HFFc6 (cell line): ENCODE measurements around the gene GAREM1. TPM values are rescaled to one million over a fixed set of nuclear protein-coding genes. Genes with fewer than 3 reads are reported as not detected.

Experiments
- DNase-seq: peaks from one replicate; pipeline ENCODE4 v3.0.0-alpha.2; 2018
- H3K27ac Mint-ChIP-seq: 2 replicates; pipeline ENCODE4 v1.8.0; 2020; ENCODE audit warnings: mild to moderate bottlenecking, mixed read lengths
- H3K27me3 Mint-ChIP-seq: 2 replicates; pipeline ENCODE4 v1.8.0; 2021; ENCODE audit warnings: mild to moderate bottlenecking, moderate library complexity, mixed read lengths; ENCODE audit not compliant: insufficient read depth
- H3K36me3 Mint-ChIP-seq: 2 replicates; pipeline ENCODE4 v1.8.0; 2021; ENCODE audit warnings: low read depth, mixed read lengths
- H3K4me1 Mint-ChIP-seq: 2 replicates; pipeline ENCODE4 v1.8.0; 2020; ENCODE audit warnings: low read depth, mixed read lengths
- H3K4me3 Mint-ChIP-seq: 2 replicates; pipeline ENCODE4 v1.8.0; 2020; ENCODE audit warnings: mild to moderate bottlenecking, moderate library complexity, mixed read lengths
- H3K9me3 Mint-ChIP-seq: 2 replicates; pipeline ENCODE4 v1.8.0; 2020; ENCODE audit warnings: mild to moderate bottlenecking, mixed read lengths
- total RNA-seq, 6 experiments: library from RNA; stranded (reverse); fragmentation: NEBNext Ultra II Directional; extraction: Animal tissue kit (Norgen Biotek cat#: 25700); gene quantifications; 2 replicates in 1 of 6; 3 replicates in 5 of 6; pipeline ENCODE4 v1.2.3, GENCODE V29; 2021
- TF ChIP-seq, protein P1 (sequence below): fragments of 200-600 bp; sonication (generic); IDR thresholded peaks from 2 replicates; pipeline ENCODE4 v1.5.0; 2021; ENCODE audit warnings: antibody characterized with exemption, mild to moderate bottlenecking

Gene GAREM1
- total RNA-seq, 6 experiments from 2014 or later = 0.03 to 0.31 (median 0.08) TPM

DNA sequence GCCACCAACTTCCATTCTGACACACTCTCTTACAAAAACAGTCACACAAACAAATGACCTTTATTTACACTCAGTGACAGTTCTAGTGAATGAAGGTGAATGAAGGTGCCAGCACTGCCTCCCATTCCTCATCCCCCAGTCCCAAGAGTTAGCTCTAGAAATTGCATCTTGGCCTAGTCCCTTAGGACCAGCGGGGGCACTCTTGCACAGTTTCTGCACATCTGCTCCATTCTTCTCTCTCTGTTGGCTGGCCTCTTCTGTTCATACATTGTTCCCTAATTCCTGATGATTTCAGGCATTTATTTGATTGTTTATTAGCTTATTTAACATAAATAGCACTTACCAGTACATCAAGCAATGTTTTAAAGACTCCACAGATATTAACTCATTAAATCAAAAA is 30.9 kb downstream of the GAREM1 start:
- TF ChIP-seq, protein P1, sequence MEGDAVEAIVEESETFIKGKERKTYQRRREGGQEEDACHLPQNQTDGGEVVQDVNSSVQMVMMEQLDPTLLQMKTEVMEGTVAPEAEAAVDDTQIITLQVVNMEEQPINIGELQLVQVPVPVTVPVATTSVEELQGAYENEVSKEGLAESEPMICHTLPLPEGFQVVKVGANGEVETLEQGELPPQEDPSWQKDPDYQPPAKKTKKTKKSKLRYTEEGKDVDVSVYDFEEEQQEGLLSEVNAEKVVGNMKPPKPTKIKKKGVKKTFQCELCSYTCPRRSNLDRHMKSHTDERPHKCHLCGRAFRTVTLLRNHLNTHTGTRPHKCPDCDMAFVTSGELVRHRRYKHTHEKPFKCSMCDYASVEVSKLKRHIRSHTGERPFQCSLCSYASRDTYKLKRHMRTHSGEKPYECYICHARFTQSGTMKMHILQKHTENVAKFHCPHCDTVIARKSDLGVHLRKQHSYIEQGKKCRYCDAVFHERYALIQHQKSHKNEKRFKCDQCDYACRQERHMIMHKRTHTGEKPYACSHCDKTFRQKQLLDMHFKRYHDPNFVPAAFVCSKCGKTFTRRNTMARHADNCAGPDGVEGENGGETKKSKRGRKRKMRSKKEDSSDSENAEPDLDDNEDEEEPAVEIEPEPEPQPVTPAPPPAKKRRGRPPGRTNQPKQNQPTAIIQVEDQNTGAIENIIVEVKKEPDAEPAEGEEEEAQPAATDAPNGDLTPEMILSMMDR = no peak
- Mint-ChIP-seq H3K9me3 (no peaks in the 10 kb centered on the region), H3K27me3 (peaks cover 2% of the 10 kb centered on the region; the same call in 1 of the 2 replicates), H3K4me3 (no peak overlapping the region), H3K4me1 (no peaks in the 10 kb centered on the region), H3K36me3 (peaks cover 4% of the 10 kb centered on the region; the same call in 1 of the 2 replicates), H3K27ac (no peak overlapping the region)
- DNase-seq = no peak

DNA sequence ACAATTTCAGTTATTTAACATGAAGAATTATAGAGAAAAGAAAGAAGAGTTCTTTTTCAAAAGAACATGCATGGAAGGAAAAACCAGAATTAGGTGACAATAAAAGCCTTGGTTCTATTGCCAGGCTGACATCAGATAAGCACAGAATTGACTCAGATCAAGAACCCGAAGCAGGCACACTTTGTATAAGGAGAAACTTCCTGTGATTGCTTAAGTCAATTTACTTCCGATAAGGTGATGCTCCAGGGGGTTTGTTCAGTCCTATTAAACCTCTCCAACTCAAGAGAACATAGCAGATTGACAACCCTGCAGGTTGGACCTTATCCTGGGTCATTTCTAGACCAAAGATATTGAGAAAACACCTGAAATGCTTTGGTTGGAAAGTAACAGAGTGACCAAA is 31.4 kb downstream of the GAREM1 start:
- Mint-ChIP-seq H3K27me3 (peaks cover 2% of the 10 kb centered on the region; the same call in 1 of the 2 replicates), H3K4me1 (no peaks in the 10 kb centered on the region), H3K27ac (no peak overlapping the region), H3K9me3 (no peaks in the 10 kb centered on the region), H3K4me3 (no peak overlapping the region), H3K36me3 (peaks cover 4% of the 10 kb centered on the region; the same call in 1 of the 2 replicates)
- TF ChIP-seq, protein P1 = no peak
- DNase-seq = no peak

DNA sequence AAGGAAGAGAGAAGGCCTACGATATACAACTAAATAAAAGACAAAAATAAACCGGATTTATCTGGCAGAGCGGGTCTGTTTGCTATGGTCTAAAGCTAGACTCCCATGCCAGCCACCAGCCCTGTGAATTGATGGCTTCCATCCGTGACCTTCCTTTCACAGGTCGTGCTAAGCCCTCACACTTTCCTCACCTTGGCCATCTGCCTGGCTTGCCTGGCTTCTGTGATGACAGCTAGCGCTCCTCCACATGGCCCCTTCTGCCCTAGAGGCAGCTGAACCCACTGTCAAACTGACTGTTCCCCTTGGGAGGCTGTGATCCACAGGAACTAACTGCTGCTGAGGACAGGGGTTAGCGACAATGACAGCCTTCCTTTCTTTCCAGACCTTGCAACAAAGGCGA is 32.5 kb downstream of the GAREM1 start:
- Mint-ChIP-seq H3K27ac (no peak overlapping the region), H3K4me1 (no peaks in the 10 kb centered on the region), H3K4me3 (no peak overlapping the region), H3K9me3 (0 out of 2 replicates have a peak, but pooled peaks cover under 1% of the 10 kb centered on the region), H3K27me3 (peaks cover 2% of the 10 kb centered on the region; the same call in 1 of the 2 replicates), H3K36me3 (peaks cover 4% of the 10 kb centered on the region; the same call in 1 of the 2 replicates)
- TF ChIP-seq, protein P1 = no peak
- no peak for DNase-seq

DNA sequence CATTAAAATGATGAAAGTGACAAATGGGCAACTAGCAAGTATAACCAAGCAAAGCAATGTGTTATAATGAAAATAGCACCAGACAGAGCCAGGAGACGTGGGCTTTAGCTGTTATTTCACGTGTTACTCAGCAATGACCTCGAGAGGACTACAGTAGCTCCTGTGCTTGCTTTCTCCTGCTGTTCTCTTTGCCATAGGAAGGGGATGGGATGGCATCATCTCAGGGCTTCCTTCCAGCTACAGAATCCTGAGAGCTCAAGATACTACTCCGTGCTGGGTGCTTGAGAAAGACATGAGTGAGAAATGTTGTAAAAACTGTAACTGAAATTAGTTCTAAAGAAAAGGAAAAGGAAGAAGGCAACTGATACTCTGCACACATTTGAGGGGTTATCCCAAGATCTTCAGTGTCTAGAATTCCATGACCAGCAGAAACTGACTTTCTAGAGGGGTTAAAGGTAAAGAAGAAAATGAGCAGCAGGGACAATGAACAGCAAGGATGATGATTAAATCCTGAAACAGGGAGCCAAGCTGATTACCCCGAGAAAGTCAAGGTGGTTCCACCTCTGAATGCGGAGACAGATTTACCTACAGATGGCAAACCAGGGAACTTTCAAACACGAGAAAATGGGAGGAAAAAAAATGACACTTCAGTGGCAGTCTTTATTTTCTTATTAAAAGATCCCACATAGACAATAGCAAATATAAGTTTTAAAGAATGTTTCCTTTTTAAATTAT is 33.4 kb downstream of the GAREM1 start:
- peaks cover 10% of the 10 kb centered on the region for H3K9me3 Mint-ChIP-seq
- TF ChIP-seq, protein P1 = no peak
- peaks cover 4% of the 10 kb centered on the region; the same call in 1 of the 2 replicates for H3K36me3 Mint-ChIP-seq
- no peak overlapping the region for H3K27ac Mint-ChIP-seq
- H3K4me3 Mint-ChIP-seq = no peak overlapping the region
- no peaks in the 10 kb centered on the region for H3K4me1 Mint-ChIP-seq
- DNase-seq = no peak
- peaks cover 2% of the 10 kb centered on the region; the same call in 1 of the 2 replicates for H3K27me3 Mint-ChIP-seq

DNA sequence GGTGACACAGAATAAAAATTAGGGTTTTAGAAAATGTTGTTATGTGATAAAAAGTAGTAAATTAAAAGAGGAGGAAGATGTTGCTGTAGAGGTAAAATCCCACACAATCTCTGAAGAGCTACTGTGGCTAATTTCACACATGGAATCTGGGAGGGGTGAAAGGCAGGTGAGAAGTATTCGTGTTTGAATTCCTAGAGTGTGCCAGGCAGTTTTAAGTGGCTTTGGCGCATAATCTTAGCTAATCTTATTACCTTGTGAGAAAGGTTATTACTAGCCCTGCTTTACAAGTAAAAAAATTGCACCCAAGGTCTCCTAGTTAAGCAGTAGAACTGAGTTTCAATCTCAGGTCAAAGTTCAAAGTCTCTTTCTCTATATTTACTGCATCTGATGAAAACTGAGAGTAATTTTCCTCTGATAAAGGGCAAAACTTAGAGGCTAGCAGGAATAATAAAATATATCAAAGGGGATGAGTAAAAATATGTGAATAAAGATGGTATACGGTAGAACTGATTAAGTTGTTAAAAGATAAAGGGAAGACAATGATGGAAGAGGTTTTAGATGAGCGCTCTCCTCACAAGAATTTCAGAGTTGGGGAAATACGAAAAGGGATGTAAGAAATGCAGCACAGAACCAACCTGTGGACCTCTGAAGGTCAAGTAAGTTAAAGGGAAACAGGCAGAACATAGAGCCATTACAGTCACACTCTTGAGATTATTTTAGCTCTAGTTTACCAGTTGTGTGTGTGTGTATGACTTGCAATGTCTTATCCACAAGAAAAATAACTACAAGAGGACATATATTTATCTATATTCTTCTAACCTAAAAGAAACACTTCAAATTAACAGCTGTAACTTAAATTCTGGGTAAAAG is 34.8 kb downstream of the GAREM1 start:
- Mint-ChIP-seq H3K27ac (no peak overlapping the region), H3K36me3 (peaks cover 4% of the 10 kb centered on the region; the same call in 1 of the 2 replicates), H3K9me3 (peaks cover 17% of the 10 kb centered on the region), H3K27me3 (peaks cover 2% of the 10 kb centered on the region; the same call in 1 of the 2 replicates), H3K4me3 (no peak overlapping the region), H3K4me1 (no peaks in the 10 kb centered on the region)
- TF ChIP-seq, protein P1 = no peak
- DNase-seq = no peak
